SKM-1 (cell line): ENCODE measurements around the gene CADM2.
A peak's percentile ranks its signal among the peaks of the same experiment; 100 is the strongest.

Experiments
- DNase-seq: peaks from one replicate; lab custom pipeline; 2025; ENCODE audit not compliant: unreplicated experiment; lab: John Stamatoyannopoulos, UW

The CADM2 gene

GRCh38 chr3:85554153-85554552 lies 595.4 kb downstream of the CADM2 start:
- no peak for DNase-seq

- DNase-seq, result no peak
Measured at GRCh38 chr3:85560088-85560785, 601.4 kb downstream of the CADM2 start.

GRCh38 chr3:85567071-85567676 lies 608.4 kb downstream of the CADM2 start:
- DNase-seq, result peak; percentile 27

- no peak for DNase-seq
Measured at GRCh38 chr3:85570819-85571218, 612.0 kb downstream of the CADM2 start.

GRCh38 chr3:85571835-85572234 lies 613.0 kb downstream of the CADM2 start:
- DNase-seq, result peak; percentile 49

- DNase-seq, result no peak
Measured at GRCh38 chr3:85572426-85572825, 613.6 kb downstream of the CADM2 start.

GRCh38 chr3:85572978-85573377 lies 614.2 kb downstream of the CADM2 start:
- DNase-seq, result no peak

- DNase-seq, result no peak
Measured at GRCh38 chr3:85574006-85574705, 615.4 kb downstream of the CADM2 start.

- peak; percentile 53 for DNase-seq
Measured at GRCh38 chr3:85576091-85576690, 617.4 kb downstream of the CADM2 start.

GRCh38 chr3:85576697-85577200 lies 618.0 kb downstream of the CADM2 start:
- no peak for DNase-seq

GRCh38 chr3:85584779-85585356 lies 626.1 kb downstream of the CADM2 start:
- DNase-seq, result no peak

- DNase-seq, result no peak
Measured at GRCh38 chr3:85586018-85586417, 627.2 kb downstream of the CADM2 start.

GRCh38 chr3:85589145-85589544 lies 630.4 kb downstream of the CADM2 start:
- DNase-seq, result no peak

GRCh38 chr3:85591451-85591850 lies 632.7 kb downstream of the CADM2 start:
- DNase-seq, result no peak

- DNase-seq, result no peak
Measured at GRCh38 chr3:85592256-85592655, 633.5 kb downstream of the CADM2 start.

GRCh38 chr3:85594676-85595075 lies 635.9 kb downstream of the CADM2 start:
- DNase-seq, result no peak

GRCh38 chr3:85603378-85603777 lies 644.6 kb downstream of the CADM2 start:
- DNase-seq, result no peak

- no peak for DNase-seq
Measured at GRCh38 chr3:85604641-85605040, 645.9 kb downstream of the CADM2 start.

GRCh38 chr3:85605066-85605465 lies 646.3 kb downstream of the CADM2 start:
- no peak for DNase-seq

- no peak for DNase-seq
Measured at GRCh38 chr3:85626662-85627061, 667.9 kb downstream of the CADM2 start.

GRCh38 chr3:85627932-85628331 lies 669.1 kb downstream of the CADM2 start:
- DNase-seq, result no peak
